Eye (tissue), 1 donor: ENCODE results near the gene TET3.

Experiments used
- DNase-seq: peaks from one replicate; pipeline ENCODE4 v3.0.0-alpha.2; 2015

Gene TET3

GRCh38 chr2:74007121-74007520 is 22.4 kb downstream of the TET3 start:
- DNase-seq, result peak; percentile 15

GRCh38 chr2:74007711-74008110 is 23.0 kb downstream of the TET3 start:
- DNase-seq, result no peak

- peak; percentile 49 for DNase-seq
These were observed 24.2 kb downstream of the TET3 start for GRCh38 chr2:74008761-74009395.

GRCh38 chr2:74009577-74009976 is 24.9 kb downstream of the TET3 start:
- DNase-seq, result no peak

- peak; percentile 54 for DNase-seq
These were observed 25.4 kb downstream of the TET3 start for GRCh38 chr2:74010087-74010541.

- no peak for DNase-seq
These were observed 26.5 kb downstream of the TET3 start for GRCh38 chr2:74011246-74011645.

GRCh38 chr2:74014813-74015212 is 30.1 kb downstream of the TET3 start:
- no peak for DNase-seq

- DNase-seq, result no peak
These were observed 32.5 kb downstream of the TET3 start for GRCh38 chr2:74017223-74017622.

- DNase-seq, result no peak
These were observed 34.8 kb downstream of the TET3 start for GRCh38 chr2:74019516-74019915.

GRCh38 chr2:74020702-74021406 is 36.1 kb downstream of the TET3 start:
- no peak for DNase-seq

GRCh38 chr2:74021407-74021755 is 36.7 kb downstream of the TET3 start:
- no peak for DNase-seq

GRCh38 chr2:74024216-74024615 is 39.5 kb downstream of the TET3 start:
- DNase-seq, result no peak

GRCh38 chr2:74025971-74026612 is 41.4 kb downstream of the TET3 start:
- DNase-seq, result no peak

- DNase-seq, result no peak
These were observed 42.1 kb downstream of the TET3 start for GRCh38 chr2:74026687-74027241.

GRCh38 chr2:74027496-74027895 is 42.8 kb downstream of the TET3 start:
- no peak for DNase-seq

- no peak for DNase-seq
These were observed 43.6 kb downstream of the TET3 start for GRCh38 chr2:74028290-74028689.

- no peak for DNase-seq
These were observed 44.0 kb downstream of the TET3 start for GRCh38 chr2:74028741-74029140.

GRCh38 chr2:74029714-74030397 is 45.1 kb downstream of the TET3 start:
- DNase-seq, result no peak

GRCh38 chr2:74031221-74031620 is 46.5 kb downstream of the TET3 start:
- DNase-seq, result no peak

- no peak for DNase-seq
These were observed 47.2 kb downstream of the TET3 start for GRCh38 chr2:74031959-74032287.

GRCh38 chr2:74033375-74033774 is 48.7 kb downstream of the TET3 start:
- no peak for DNase-seq
